Activated T-cell treated with anti-CD3 and anti-CD28 coated beads, Interleukin-2, amount 50 U/mL, for 48 hours (primary cell): ENCODE results near the gene DENND1B.

Experiments used
- DNase-seq, 2 experiments: peaks; one replicate each; pipeline ENCODE4 v3.0.0-alpha.2; 2020

Gene DENND1B

DNA sequence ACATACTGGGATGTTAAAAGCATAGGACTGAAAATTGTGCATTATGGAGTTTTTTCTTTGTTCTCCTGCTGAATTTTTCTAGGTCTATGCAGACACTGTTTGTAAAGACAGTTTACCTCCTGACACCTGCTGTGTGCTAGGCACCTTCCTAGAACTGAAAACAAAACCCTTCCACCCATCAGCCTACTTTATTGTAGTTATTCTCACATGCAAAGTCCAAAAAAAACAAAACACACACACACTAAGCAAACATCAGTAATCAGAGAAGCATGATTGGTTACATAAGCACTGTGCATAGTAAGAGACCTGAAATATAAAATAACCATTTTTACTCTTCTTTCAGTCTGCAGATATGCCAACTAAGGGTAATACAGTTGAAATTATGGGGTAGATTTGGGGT is 312.1 kb downstream of the DENND1B start:
- DNase-seq, result no peak

DNA sequence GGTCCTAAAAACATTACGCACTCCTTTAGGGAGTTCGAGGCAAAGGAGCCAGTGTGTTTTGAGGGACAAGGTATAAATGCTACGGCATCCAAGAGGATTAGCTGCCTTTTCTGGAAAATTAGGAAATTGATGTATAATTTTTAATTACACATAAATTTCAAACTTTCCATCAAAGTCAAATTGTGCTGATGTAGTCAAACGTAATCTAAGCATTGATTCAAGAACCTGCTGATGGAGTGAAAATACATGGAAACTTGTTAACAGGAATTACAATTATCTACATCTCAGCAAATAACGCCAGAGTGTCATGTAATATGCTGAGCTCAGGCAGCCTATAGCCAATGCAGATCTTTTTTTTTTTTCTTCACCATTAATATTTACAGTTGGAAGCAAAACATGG is 312.7 kb downstream of the DENND1B start:
- no peak for DNase-seq
